GM12875 (cell line): ENCODE measurements around the gene NLRC5.

ENCODE experiments used
- H3K4me3 ChIP-seq: one replicate; pipeline ENCODE4 v1.5.1; 2011; ENCODE audit warnings: low read depth, low read length, control low read depth
- CTCF ChIP-seq: IDR thresholded peaks from 2 replicates; pipeline ENCODE4 v1.5.1; 2011; ENCODE audit warnings: low read depth, mild to moderate bottlenecking, control low read depth, inconsistent platforms, low read length, moderate library complexity, borderline replicate concordance; ENCODE audit not compliant: insufficient read depth

NLRC5 gene

GRCh38 chr16:56977216-56977615 lies 12.1 kb upstream of the NLRC5 start:
- no peak for TF ChIP-seq CTCF
- H3K4me3 ChIP-seq: no peak overlapping the region

DNA sequence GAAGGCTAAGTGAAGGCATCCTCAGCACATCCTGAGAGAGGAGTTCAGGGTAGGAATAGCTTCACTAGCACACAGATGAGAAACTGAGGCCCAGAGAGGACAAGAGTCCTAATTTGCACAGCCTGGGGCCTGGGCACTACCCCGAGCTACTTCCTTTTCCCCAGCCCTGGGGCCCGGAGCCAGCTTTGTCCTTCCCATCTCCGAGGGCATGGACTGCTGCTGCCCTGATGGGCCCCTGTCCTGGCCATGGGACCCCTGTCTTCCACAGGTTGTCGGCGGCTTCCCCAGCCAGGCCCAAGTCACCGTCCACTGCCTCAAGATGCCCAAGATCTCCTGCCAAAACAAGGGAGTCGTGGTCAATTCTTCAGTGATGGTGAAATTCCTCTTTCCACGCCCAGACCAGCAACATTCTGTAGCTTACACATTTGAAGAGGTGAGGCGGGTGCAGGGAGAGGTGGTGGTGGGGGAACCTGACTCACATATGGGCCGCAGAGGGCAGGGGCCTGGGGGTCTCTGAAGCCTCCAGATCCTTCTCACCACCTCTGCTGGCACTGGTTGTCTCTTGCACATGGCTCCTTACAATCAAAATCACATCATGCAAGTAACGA lies 11.4 kb upstream of the NLRC5 start:
- no peak overlapping the region for H3K4me3 ChIP-seq
- no peak for TF ChIP-seq CTCF

GRCh38 chr16:56980201-56980535 lies 9.2 kb upstream of the NLRC5 start:
- H3K4me3 ChIP-seq: no peak overlapping the region
- TF ChIP-seq CTCF: no peak

DNA sequence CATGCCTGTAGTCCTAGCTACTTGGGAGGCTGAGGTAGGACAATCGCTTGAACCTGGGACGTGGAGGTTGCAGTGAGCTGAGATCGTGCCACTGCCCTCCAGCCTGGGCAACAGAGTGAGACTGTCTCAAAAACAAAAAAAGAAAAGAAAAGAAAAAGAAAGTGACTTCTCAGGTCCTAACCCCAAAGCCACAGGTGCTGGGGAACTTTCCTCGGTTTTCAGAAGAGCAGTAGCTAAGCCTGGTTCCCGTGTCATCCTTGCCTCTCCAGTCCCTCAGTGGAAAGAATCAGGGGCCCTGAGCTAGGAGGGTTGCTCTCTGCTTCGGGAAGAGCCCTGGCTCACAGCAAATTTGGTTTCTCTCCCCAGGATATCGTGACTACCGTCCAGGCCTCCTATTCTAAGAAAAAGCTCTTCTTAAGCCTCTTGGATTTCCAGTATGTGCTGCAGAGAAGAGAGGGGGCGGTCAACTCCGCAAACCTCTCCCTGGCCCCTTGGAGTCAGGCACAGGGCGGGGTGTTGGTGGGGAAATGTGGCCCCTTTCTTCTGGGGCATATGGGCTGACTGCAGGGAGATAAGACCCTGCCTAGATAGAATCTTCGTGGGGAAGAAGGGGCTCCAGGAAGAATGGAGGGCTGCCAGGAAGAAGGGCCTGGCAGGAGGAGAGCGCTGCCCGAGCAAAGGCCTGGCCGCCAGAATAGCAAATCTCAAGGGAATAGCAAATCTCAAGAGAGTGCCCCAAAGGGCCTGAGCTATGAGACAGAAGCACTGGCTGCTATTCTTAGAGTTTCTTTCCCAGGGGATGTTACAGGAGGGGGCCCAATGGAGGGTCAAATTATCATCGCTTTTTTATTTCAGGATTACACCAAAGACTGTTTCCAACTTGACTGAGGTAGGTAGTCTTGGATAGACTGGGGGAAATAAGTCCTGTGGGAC lies 8.3 kb upstream of the NLRC5 start:
- H3K4me3 ChIP-seq: no peak overlapping the region
- TF ChIP-seq CTCF: no peak

- H3K4me3 ChIP-seq: no peak overlapping the region
- TF ChIP-seq CTCF: no peak
Observed at GRCh38 chr16:56981729-56982271, 7.6 kb upstream of the NLRC5 start.

- no peak for TF ChIP-seq CTCF
- H3K4me3 ChIP-seq: no peak overlapping the region
Observed at GRCh38 chr16:56982695-56983094, 6.7 kb upstream of the NLRC5 start.
